GM21529 (cell line): ENCODE data around the gene AOAH.
"Not testable (repeated sequence)": the region's sequence is repeated elsewhere in the genome, so short reads cannot be mapped to it uniquely, and the experiment has no call there.

Experiments
- ATAC-seq: cut with Tn5 transposase; IDR thresholded peaks from one replicate; pipeline ENCODE4 v1.9.1; 2021; ENCODE audit not compliant: unreplicated experiment

The AOAH gene

DNA sequence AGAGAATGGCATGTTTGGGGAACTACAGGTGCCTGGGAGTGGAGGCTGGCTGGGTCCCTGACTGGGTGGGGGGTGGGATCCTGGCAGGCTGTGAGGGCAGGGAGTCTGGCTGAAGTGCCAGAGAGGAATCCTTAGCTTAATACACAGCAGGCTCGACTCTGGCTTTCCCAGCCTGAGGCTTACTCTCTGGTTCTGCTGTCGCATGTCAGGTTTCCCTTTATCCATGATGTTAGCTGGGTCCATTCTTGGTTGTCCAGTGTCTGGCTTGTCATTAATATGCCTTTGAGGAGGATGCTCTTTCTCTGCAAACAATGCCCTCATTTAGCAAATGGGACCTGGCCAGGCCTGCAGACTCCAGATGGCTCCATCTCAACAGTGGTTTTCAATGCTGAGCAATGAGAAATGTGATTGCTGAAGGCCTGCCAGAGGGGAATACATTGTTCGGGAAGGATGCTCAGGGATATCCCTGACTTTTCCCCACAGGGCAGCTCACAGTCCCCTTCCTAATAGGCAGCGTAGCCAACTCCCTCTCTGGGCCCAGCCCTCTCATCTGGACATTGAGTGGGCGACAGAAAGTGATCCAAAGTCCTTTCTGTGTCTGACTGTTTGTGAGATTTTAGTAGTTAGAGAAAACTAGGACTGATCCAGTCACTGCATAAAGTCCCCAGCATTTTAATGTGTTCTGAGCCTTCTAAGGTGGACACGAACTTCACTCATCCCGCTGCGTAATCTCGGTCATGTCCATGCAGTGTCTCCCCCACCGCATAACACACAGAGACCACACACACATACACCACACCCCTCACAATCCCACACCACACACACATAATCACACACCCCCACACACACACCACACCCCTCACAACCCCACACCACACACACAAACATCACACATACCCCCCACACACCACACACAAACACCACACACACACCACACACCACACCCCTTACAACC lies 209.7 kb downstream of the AOAH start:
- no peak for ATAC-seq

DNA sequence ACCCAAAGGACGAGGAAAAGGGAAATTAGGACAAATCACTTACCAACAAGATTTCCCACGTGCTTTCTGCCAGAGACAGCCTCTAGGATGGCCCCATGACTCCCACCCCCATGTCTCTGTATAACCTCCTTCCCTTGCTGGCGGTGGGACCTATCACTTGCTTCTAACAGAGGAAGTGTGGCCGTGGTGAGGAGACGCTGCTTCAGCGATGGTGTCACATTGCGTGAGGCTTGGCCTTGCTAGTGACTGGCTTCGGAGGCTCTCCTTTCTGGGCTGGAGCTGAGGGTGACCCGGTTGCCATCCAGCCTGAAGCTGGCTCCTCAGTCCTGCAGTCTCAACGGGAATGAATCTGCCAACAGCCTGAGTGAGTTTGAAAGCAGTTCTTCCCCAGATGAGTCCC lies 210.9 kb downstream of the AOAH start:
- no peak for ATAC-seq

DNA sequence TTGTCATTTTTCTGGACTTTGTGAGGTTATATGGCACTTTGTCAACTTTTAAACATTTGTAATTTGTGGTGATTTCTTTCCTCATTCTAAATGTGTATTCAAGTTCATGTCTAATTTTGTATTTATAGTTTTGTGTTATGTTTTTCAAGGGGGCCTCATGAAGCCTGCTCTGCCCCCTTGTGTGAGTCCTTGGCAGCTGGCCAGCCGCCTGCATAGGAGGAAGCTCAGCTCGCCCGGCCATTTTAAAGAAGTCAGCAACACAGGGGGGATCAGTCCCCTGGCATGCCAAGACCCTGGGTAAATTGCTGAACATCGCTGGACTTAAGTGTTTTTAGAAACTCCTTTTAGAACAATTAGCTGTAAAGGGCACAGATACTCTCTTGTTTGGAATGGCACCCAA lies 211.7 kb downstream of the AOAH start:
- ATAC-seq, result no peak

DNA sequence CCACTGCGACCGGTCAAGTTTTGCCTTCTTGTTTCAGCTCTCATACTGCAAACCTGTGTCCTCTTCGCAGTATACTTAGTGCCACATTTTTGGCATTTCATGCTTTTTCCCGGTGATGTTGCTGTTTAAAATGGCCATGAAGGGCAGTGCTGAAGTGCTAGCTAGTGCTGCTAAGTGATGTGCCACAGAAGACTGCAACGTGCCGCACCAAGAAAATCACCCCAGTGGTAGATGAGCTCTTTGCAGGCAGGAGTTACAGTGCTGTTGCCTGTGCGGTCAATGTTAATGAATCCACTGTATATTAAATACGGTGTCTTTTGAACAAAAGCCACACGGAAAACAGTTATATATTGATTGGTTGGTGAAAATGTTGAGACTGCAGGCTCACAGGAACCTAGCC lies 214.3 kb downstream of the AOAH start:
- ATAC-seq, result no peak

DNA sequence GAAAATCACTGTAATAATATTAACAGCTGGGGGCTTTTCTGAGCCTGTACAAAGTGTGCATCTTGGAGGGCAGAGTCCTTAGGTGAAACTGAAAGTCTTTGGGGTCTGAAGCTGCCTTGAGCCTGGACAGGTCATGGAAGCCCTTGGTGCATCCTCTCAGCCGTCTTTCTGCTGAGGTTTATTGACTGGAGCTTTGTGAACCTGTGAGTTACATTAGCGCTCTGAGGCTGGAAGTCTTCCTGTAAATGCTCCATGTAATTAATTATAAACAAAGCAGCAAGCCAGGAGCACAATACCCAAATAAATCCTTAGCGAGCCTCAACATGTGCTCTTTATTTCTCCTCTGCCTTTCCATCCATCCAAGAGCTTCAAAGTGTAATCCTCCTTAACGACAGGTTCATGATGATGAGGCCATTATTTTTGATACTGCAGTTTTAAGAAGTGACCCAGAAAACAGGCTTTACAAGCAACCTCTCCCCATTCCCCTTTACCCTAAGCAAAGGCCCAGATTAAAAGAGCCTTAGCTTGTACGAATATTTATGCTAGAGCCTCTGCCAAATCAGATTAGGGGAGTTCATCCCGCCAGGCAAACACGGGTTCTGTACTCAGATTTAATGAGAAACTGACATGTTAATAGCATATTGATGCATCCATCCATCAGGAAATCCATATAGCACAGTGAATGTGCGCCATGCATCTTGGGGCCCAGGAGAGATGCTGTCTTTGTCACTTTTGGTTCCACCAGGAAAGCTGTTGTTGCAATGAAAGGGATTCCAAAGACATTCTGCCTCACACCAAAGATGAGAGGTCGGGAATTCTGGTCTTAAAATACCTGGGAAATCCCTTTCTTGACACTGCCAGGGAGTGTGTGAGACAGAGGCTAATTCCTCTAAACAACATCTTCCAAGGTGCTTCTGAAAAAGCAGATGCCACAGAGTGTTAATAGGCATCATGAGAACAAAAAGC lies 216.5 kb downstream of the AOAH start:
- no peak for ATAC-seq

DNA sequence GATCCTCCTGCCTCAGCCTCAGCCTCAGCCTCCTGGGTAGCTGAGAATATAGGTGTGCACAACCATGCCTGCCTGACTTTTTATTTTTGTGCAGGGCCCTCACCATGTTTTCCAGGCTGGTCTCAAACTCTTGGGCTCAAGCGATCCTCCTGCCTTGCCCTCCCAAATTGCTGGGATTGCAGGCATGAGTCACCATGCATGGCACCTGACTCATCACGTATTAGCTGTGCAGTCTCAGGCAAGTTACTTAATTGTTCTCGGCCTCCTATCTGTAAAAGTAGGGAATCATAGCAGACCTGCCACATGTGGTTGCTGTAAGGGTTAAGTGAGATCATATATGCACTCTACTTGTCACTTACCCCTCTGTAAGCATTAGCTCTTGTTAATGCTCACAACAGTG lies 217.5 kb downstream of the AOAH start:
- ATAC-seq, result no peak

DNA sequence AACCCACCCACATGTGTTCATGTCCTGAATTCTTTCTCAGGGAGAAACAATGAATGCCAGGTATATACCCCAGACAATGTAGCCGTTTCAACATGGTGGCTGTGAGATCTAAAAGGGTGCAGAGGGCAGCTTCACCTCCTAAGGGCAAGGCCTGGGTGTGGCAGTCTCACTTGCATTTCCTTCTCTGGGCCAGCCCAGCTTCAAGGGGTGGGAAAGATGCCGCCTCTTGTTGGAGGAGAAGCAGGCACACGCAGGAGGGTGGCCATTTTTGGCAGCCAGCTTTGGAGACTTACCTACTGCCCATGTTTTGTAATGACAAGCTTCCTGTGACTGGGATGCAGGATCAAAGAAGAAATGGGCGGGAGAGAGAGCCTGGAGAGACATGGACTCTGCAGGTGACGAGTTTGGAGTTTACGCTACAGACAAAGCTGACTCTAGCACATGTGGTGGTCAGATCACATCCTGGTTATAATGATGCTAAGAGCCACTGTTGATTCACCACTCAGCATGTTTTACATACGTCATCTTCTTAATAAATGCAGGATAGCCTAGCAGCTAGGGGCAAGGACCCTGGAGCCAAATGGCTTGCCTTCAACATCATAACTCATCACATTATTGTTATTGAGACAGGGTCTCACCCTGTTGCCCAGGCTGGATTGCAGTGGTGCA lies 218.0 kb downstream of the AOAH start:
- no peak for ATAC-seq

DNA sequence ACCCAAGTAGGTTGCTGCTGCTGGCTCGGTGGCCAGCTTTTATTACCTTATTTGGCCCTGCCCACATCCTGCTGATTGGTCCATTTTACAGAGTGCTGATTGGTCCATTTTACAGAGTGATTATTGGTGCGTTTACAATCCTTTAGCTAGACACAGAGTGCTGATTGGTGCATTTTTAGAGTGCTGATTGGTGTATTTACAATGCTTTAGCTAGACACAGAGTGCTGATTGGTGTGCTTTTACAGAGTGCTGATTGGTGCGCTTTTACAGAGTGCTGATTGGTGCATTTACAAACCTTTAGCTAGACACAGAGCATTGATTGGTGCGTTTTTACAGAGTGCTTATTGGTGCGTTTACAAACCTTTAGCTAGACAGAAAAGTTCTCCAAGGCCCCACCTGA lies 219.7 kb downstream of the AOAH start:
- ATAC-seq, result not testable (repeated sequence)

DNA sequence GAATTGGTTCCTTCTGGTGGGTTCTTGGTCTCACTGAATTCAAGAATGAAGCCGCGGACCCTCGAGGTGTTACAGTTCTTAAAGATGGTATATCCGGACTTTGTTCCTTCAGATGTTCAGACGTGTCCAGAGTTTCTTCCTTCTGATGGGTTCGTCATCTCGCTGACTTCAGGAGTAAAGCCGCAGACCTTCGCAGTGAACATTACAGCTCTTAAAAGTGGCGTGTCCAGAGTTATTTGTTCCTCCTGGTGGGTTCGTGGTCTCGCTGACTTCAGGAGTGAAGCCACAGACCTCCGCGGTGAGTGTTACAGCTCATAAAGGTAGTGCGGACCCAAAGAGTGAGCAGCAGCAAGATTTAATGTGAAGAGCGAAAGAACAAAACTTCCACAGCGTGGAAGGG lies 220.1 kb downstream of the AOAH start:
- ATAC-seq, result not testable (repeated sequence)

DNA sequence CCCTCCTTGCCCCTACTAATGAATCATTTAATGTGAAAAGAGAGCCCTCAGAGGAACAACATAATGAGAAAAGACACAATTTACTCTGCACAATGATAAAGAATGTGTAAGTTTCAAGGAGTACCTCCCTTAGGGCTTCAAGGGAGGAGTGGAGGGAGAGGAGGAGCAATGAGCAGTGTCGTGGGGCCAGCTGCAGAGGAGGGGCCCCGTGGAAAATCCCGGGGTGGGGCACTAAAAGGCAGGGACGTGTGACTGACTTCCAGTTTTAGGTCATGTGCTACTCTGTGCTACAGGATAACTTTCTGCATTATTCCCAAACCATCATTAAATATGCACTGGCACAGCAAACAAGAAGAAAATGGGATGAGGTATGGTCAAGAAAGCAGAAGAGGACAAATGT lies 226.5 kb downstream of the AOAH start:
- ATAC-seq, result no peak

DNA sequence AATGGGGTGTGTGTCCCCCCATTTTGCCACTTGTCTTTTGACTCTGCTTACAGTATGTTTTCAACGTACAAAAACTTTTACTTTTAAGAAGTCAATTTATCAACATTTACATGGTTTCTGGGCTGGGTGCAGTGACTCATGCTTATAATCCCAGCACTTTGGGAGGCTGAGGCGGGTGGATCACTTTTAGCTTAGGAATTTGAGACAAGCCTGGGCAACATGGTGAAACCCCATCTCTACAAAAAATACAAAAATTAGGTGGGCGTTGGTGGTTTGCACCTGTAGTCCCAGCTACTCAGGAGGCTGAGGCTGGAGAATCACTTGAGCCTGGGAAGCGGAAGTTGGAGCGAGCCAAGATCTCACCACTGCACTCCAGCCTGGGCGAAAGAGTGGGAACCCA lies 227.1 kb downstream of the AOAH start:
- not testable (repeated sequence) for ATAC-seq

DNA sequence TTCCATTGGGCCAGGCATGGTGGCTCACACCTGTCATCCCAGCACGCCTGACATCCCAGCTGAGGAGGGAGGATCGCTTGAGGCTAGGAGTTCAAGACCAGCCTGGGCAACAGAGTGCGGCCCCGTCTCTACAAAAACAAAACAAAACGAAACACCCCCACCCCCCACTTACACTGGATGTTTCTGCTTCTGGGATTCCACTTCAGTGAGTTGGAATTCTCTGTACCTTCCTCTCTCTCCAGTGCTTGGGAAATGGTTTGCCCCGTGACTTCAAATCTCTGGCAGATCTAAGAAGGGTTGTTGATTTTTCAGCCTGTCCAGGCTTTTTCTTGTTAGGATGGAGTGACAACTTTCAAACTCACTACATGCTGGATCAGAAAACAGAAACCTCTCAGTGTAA lies 227.7 kb downstream of the AOAH start:
- no peak for ATAC-seq

DNA sequence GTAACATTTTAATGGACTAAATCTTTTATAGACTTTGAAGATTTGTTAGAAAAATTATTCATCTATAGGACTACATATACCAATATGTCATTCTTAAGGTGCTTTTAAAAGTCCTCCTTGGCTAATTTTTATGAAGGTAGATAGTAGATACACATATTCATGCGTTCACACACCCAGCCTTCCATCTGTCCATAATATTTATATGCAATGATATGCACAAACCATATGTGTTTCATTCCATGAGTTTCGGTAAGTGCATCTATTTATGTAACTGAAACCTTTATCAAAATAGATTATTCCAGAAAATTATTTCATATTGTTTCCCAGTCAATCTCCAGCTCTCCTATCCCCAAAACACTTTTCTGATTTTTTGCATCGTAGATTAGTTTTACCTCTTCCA lies 233.0 kb downstream of the AOAH start:
- ATAC-seq, result no peak

DNA sequence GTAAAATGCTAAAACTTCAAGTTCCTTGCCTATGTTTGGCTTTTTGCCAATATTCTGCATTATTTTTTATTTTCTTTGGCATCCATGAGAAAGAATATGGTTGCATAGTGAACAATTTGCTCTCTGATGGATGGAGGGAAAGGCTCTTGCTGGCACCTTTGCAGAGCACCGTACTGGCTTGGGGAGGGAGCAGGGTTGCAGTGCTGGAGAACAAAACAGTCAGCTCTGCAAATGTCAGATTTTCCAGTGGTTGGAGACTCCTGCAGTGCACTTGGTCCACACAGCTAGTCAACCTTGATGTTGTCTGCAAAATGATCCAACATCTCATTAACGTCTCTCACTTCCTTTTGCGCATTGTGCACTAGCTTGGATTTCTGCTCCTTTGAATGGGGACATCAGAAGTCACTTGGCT lies 233.9 kb downstream of the AOAH start:
- no peak for ATAC-seq

DNA sequence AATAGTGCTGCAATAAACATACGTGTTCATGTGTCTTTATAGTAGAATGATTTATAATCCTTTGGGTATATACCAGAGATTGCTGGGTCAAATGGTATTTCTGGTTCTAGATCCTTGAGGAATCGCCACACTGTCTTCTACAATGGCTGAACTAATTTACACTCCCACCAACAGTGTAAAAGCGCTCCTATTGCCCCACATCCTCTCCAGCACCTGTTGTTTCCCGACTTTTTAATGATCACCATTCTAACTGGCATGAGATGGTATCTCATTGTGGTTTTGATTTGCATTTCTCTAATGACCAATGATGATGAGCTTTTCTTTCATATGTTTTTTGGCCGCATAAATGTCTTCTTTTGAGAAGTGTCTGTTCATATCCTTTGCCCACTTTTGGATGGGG lies 235.6 kb downstream of the AOAH start:
- not testable (repeated sequence) for ATAC-seq

DNA sequence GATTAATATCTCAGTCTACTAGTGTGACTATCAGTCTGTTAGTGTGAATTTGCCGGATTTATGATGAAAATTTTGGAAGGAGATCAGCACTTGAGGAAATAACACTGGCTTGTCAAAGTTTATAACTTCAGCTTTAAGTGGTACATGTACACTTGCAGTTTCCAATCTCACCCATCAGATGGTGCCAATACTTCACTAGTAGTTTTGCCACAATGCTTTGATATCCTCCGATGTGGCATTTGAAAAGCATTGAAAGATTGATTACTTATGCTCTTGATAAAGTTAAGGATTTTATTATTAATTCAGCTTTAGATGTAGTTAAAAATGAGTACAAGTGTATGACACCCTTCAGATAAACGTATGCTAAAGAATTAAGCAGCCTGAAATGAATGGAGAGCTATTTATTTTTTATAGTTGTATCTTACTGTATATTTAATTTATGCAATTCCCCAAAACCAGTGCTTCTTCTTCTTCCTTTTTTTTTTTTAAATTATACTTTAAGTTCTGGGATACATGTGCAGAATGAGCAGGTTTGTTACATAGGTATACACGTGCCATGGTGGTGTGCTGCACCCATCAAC lies 236.4 kb downstream of the AOAH start:
- ATAC-seq, result no peak

DNA sequence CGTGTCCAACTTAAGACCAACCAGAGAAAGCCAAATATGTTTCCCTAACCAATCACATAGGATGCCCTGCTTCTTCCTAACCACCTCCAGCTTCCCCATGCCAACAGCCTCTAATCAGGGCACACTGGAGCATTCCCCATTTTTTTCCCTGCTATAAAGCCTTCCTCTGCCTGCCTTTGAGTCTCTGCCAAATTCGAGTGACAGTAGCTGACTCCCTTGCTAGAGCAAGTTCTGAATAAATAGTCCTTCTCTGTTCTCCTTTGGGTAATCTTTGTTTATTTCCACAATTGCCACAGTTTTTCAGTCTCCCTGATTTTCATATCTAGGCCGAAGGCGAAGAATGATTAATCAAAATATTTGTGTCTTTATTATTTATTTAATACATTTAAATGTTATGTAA lies 238.0 kb downstream of the AOAH start:
- ATAC-seq, result no peak

DNA sequence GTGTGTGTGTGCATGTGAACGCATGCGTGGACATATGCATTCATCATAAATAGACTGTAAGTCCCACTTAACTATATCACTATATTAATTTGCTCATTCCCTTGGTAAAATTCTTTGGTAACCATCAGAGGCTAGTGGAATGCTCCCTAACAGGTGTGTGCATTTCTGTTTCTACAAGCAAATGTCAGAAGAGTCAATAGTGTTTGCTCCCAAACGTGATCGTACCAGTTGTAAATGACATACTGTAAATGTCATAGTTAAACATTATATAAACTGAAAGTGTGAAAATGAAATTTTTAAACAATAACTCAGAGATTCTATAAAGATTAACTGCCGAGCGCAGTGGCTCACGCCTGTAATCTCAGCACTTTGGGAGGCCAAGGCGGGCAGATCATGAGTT lies 240.0 kb downstream of the AOAH start:
- no peak for ATAC-seq

DNA sequence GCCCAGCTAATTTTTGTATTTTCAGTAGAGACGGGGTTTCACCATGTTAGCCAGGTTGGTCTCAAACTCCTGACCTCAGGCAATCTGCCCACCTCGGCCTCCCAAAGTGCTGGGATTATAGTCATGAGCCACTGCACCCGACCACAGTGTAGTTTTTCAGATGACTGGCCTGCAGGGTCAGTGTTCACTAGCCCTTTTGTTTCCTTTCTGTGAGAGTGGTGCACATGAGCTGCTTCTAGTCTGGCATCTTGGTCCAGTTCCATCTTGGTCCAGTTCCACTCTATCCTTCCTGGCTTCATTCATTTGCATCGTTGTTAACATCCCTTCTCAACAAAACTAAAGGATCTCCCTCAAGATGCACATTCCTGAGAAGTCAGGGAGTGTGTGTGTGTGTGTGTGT lies 240.4 kb downstream of the AOAH start:
- ATAC-seq, result not testable (repeated sequence)

DNA sequence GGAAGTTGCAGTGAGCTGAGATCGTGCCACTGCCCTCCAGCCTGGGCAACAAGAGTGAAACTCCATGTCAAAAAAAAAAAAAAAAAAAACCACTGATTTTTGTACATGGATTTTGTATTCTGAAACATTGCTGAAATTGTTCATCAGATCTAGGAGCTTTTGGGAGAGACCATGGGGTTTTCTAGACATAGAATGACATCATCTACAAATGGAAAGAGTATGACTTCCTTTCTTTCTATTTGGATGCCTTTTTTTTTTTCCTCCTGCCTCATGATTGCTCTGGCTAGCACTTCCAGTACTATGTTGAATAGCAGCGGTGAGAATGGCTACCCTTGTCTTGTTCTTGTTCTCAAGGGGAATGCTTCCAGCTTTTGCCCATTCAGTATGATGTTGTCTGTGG lies 245.5 kb downstream of the AOAH start:
- ATAC-seq, result no peak

DNA sequence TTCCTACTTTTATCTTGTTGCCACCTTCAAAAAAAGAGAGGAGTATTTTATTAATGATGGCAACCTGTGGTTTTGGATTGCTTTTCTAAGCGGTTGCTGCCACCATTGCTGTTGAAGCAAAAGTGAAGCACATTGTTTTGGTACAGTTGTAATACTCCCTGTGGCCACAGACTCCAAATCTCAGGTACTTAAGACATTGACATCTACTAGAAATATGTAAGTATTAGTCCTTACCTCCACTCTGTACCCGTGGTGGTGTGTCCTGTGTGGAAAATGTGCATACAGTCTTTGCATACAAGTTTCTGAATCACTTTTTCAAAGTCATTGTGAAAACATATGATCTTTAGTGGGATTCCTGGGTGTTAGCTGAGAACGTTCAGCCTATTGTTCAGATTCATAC lies 248.9 kb downstream of the AOAH start:
- ATAC-seq, result no peak
